Activated CD4-positive, alpha-beta T cell treated with anti-CD3 and anti-CD28 coated beads, Interleukin-2, amount 10 ng/mL, durations not matched to agents 7 days and 5 days (primary cell): ENCODE measurements around the gene EFCAB14. TPM values are rescaled to one million over a fixed set of nuclear protein-coding genes. Genes with fewer than 3 reads are reported as not detected.

Experiments
- CTCF ChIA-PET: fragments of 350-600 bp; sonication (Branson Sonifier 250); formaldehyde crosslinking; loops from one replicate; lab custom pipeline; 2021; ENCODE audit warnings: antibody characterized with exemption; lab: Charles Lee
- POLR2A ChIA-PET: fragments of 350-600 bp; sonication (Branson Sonifier 250); formaldehyde crosslinking; loops from one replicate; lab custom pipeline; 2021; ENCODE audit warnings: antibody characterized with exemption; lab: Charles Lee
- DNase-seq: peaks from one replicate; pipeline ENCODE4 v3.0.0-alpha.2; 2020
- H3K27ac Mint-ChIP-seq: one replicate; pipeline ENCODE4 v1.8.0; 2021; ENCODE audit warnings: mild to moderate bottlenecking, moderate library complexity, mixed read lengths
- H3K27me3 Mint-ChIP-seq: one replicate; pipeline ENCODE4 v1.8.0; 2021; ENCODE audit warnings: mixed read lengths
- H3K36me3 Mint-ChIP-seq: one replicate; pipeline ENCODE4 v1.8.0; 2021; ENCODE audit warnings: low read depth, mixed read lengths
- H3K4me1 Mint-ChIP-seq: one replicate; pipeline ENCODE4 v1.8.0; 2021; ENCODE audit warnings: mixed read lengths
- H3K4me3 Mint-ChIP-seq: one replicate; pipeline ENCODE4 v1.8.0; 2021; ENCODE audit warnings: mild to moderate bottlenecking, moderate library complexity, mixed read lengths
- H3K9me3 Mint-ChIP-seq: one replicate; pipeline ENCODE4 v1.8.0; 2021; ENCODE audit warnings: mixed read lengths
- total RNA-seq, 2 experiments: library from RNA; stranded (reverse); gene quantifications; one replicate each; pipeline ENCODE4 v1.2.3, GENCODE V29; 2021

Gene EFCAB14
- total RNA-seq, 2 experiments from 2014 or later = 88.1 to 103 TPM

DNA sequence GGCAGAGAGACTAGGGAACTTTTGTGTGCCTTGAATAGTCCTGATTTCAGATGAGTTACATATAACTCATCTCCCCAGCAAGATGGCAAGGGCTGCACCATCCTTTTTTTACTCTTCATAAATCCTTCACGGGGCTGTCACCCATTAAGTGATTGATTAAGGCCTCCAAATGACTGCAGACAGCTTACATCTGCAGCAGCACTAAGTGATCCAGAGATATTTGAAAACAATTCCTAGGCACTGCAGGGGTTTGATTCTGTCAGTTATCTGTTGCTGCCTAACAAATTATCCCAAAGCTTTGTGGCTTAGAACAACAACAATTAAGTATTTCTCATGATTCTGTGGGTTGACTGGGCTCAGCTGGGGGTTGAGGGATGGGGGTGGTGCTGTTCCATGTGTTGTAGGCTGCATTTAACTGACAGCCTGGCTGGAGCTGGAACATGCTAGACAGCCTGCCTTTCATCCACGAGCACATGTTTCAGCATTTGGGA is 27.9 kb downstream of the EFCAB14 start:
- Mint-ChIP-seq H3K27me3 (no peaks in the 10 kb centered on the region), H3K4me1 (peaks cover 22% of the 10 kb centered on the region), H3K27ac (no peak overlapping the region), H3K4me3 (no peak overlapping the region), H3K36me3 (peaks cover 76% of the 10 kb centered on the region), H3K9me3 (peaks cover 4% of the 10 kb centered on the region)
- ChIA-PET POLR2A (no interaction called here), CTCF (interaction anchor here (1.4 kb wide), 1 partner anchor 17 kb away, joined by 4 read pairs; no protein-coding TSS in a partner anchor)
- DNase-seq = no peak

DNA sequence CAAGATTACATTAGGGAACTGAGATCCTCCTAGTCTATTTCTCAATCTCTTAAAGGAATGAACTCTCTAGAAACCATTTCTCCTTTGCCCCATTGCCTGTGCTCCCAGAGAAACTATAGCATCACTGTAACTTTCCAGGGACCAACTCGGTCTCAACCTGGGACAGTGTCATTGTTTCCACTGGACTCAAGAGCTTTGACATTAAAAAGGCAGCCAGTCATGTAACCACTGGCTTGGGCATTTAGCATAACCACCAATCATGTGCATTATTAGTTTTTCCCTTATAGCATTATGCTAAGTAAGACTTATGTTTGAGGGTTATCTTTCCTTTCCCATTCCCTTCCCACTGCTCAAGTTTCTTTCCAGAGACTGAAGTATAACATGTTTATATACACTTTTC is 29.0 kb downstream of the EFCAB14 start:
- no peak overlapping the region for H3K4me3 Mint-ChIP-seq
- POLR2A ChIA-PET = no interaction called here
- CTCF ChIA-PET = interaction anchor here (0.6 kb wide), 2 partner anchors 29 to 636 kb away, joined by 4 to 5 read pairs; no protein-coding TSS in a partner anchor
- no peak overlapping the region for H3K27ac Mint-ChIP-seq
- no peaks in the 10 kb centered on the region for H3K9me3 Mint-ChIP-seq
- H3K36me3 Mint-ChIP-seq = peaks cover 70% of the 10 kb centered on the region
- H3K27me3 Mint-ChIP-seq = no peaks in the 10 kb centered on the region
- DNase-seq = no peak
- H3K4me1 Mint-ChIP-seq = peaks cover 21% of the 10 kb centered on the region

DNA sequence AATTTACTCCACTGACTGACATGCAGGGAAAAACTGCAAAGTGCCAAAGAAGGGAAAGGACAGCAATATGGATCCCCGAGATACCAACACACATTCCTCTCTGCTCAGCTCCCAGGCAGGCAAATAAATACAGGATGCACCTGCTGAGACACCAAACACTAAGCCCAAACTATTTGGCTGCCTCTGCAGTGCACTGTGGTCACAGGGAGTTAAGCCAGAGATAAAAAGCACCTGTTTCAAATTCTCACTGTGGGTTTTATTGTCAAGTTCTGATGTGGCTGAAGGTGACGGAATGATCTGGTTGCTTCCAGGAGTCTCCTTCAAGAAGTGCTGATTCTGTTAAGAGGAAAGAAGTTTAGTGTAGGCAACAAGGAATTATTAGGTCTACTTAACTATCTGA is 29.6 kb downstream of the EFCAB14 start:
- H3K27ac Mint-ChIP-seq = no peak overlapping the region
- H3K36me3 Mint-ChIP-seq = peaks cover 68% of the 10 kb centered on the region
- CTCF ChIA-PET = no interaction called here

DNA sequence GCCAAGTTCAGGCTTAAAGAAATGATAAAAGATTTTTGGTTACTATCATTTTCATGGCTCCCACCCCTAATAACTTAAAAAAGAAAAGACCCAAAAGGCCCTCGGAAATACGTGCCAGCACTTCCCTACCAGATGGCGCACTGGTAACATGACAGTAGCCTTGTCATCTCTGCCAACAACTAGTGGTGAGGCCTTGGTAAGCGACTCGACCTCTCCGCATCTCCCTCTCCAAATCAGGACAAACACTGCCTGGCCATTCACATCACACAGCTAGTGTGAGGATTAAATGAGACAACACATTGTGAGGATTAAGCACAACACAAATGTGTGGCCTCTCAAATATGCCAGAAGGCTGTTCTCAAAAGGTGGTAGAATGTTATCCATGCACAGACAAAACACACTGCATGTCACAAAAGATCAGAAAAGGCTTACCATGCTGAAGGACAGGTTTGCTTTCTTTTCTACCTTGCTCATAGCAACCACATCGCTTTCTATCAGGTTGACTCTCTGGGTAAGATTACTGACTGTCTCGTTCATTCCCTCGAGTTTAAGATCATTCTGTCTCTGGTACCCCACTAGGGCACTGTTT is 30.9 kb downstream of the EFCAB14 start:
- DNase-seq = no peak
- POLR2A ChIA-PET = no interaction called here
- no peak overlapping the region for H3K4me3 Mint-ChIP-seq
- no peak overlapping the region for H3K27ac Mint-ChIP-seq
- peaks cover 73% of the 10 kb centered on the region for H3K36me3 Mint-ChIP-seq
- H3K9me3 Mint-ChIP-seq = no peaks in the 10 kb centered on the region
- CTCF ChIA-PET = interaction anchor here (0.9 to 1.4 kb wide), 3 partner anchors 9 to 52 kb away, joined by 3 read pairs; no protein-coding TSS in a partner anchor
- H3K27me3 Mint-ChIP-seq = no peaks in the 10 kb centered on the region
- peaks cover 20% of the 10 kb centered on the region for H3K4me1 Mint-ChIP-seq

More for the DNA sequence above, 29.6 kb downstream of the EFCAB14 start:
- H3K27me3 Mint-ChIP-seq = no peaks in the 10 kb centered on the region
- no peaks in the 10 kb centered on the region for H3K9me3 Mint-ChIP-seq
- no peak overlapping the region for H3K4me3 Mint-ChIP-seq
- no peak for DNase-seq
- peaks cover 21% of the 10 kb centered on the region for H3K4me1 Mint-ChIP-seq
- POLR2A ChIA-PET = no interaction called here

DNA sequence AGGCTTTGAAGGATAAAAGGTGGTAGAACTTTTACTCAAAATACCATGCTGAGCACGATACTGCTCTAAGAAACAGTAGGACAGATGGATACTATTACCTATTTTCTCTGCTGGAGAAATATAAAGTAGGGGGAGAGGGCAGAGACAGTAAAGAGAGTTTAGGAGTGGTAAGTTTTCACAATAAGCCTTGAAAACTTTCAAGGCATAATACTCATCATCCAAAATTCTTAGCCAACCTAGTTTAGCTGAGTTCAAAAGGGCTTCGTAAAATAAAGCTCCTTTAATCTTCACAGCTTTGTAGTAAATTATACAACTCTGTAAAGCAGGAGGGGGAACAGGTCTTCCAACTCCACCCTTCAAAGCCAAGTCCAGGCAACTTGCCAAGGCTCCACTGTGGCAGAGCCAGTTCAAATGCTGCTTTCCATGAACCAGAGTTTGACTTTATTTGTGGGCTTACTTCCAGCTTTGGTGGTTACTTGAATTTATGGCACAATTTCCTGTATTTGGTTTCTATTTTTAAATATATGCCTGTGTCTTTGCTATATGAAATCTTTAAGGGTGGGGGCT is 31.7 kb downstream of the EFCAB14 start:
- Mint-ChIP-seq H3K4me1 (peaks cover 20% of the 10 kb centered on the region), H3K27me3 (no peaks in the 10 kb centered on the region), H3K4me3 (no peak overlapping the region), H3K27ac (peak overlapping the region; percentile 48), H3K36me3 (peaks cover 70% of the 10 kb centered on the region), H3K9me3 (no peaks in the 10 kb centered on the region)
- POLR2A ChIA-PET = no interaction called here
- CTCF ChIA-PET = interaction anchor here (0.9 to 1.4 kb wide), 3 partner anchors 8 to 51 kb away, joined by 3 read pairs; no protein-coding TSS in a partner anchor
- no peak for DNase-seq

DNA sequence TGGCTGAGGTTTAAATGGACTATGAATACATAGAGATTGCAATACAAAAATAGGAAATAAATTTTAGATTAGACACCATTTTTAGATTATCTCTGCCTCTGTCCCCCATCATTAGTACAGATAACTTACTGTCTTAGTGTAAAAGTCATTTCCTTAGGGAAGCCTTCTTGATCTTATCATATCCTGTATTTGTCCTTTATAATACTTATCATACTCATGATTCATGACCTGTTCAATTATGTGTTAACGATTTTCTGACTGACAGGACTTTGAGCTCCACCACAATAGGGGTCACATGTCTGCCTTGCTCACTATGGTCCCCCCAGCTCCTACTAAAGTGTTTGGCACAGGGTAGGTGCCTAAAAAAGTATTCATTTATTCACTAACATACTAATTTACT is 32.7 kb downstream of the EFCAB14 start:
- POLR2A ChIA-PET = no interaction called here
- Mint-ChIP-seq H3K27ac (no peak overlapping the region), H3K36me3 (peaks cover 67% of the 10 kb centered on the region)

DNA sequence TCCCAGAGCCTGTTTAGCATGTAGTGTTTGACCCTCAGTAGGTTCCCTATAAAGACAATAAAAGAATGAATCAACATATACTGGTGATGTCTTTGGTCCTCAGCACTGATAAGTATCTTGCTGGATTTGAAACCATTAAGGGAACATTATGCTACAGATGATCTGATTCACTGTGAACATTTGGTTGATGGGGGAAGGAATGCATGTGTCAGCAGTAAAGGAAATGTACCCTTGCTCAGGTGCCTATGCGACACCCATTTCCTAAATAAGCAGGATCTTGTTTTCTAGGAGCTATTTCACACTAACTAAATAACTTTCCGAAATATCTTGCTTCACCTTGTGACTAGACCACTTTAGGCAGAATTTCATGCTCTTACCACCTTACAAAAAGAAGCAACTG is 34.2 kb downstream of the EFCAB14 start:
- Mint-ChIP-seq H3K36me3 (peaks cover 68% of the 10 kb centered on the region), H3K4me1 (peaks cover 20% of the 10 kb centered on the region), H3K27ac (no peak overlapping the region), H3K4me3 (no peak overlapping the region), H3K9me3 (no peaks in the 10 kb centered on the region), H3K27me3 (no peaks in the 10 kb centered on the region)
- POLR2A ChIA-PET = no interaction called here
- CTCF ChIA-PET = interaction anchor here (0.7 to 0.9 kb wide), 2 partner anchors 8 to 12 kb away, joined by 3 read pairs; no protein-coding TSS in a partner anchor
- no peak for DNase-seq

More for the DNA sequence above, 32.7 kb downstream of the EFCAB14 start:
- Mint-ChIP-seq H3K9me3 (no peaks in the 10 kb centered on the region), H3K4me1 (peaks cover 20% of the 10 kb centered on the region), H3K4me3 (no peak overlapping the region), H3K27me3 (no peaks in the 10 kb centered on the region)
- DNase-seq = no peak
- CTCF ChIA-PET = interaction anchor here (1.2 kb wide), 1 partner anchor 9 kb away, joined by 4 read pairs; no protein-coding TSS in a partner anchor

DNA sequence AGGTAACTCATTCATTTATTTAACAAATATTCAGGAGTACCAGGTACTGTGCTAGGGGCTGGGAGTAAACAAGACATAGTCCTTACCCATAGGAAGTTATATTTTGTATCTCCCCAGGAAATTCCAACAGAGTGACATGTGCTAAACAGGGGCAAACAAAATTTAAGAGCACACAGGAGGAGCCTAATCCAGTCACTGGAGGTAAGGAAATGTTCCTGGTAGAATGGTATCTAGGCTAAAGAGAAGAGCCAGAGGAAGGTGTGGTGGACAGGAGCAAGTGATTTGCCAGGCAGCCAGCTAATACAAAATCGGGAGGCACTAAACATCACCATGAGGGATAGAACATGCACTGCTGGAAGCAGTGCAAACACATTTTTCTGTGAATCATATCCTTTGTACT is 36.9 kb downstream of the EFCAB14 start:
- ChIA-PET CTCF (no interaction called here), POLR2A (no interaction called here)
- Mint-ChIP-seq H3K4me1 (peaks cover 15% of the 10 kb centered on the region), H3K4me3 (no peak overlapping the region), H3K36me3 (peaks cover 67% of the 10 kb centered on the region), H3K27ac (no peak overlapping the region), H3K9me3 (no peaks in the 10 kb centered on the region), H3K27me3 (no peaks in the 10 kb centered on the region)
- DNase-seq = no peak

DNA sequence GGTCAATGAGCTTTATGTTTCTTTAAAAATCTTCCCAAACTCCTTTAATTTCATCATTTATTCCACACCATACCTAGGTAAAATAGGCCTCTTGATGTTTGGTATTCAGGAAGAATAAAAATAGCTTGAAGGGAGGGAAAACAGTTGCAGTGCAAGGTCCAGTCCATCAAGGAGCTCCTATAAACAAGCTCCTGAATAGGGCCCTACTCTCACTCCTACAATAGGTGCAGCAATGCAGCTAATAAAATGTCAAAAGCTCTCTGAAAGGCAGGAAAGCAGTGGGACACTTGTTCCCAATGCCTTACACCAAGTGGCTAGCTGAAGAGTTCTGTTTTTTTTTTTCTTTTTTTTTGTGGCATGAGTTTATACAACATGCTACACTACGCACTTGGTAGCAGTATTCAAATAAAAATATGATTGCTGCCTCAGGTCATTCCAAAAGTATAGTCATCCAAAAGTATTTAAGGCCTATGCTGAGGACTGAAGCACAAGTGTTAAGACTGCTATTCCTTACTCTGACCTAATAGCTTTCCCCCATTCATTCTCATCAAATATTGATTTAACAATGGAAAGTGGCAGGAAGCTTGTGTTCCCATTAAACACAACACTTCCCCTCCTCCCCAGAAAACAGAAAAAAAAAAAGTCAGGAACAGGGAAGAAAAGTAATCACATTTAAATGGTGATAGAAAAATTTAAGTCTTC is 37.4 kb downstream of the EFCAB14 start:
- CTCF ChIA-PET = interaction anchor here (0.6 to 0.7 kb wide), 2 partner anchors 9 to 569 kb away, joined by 4 read pairs; no protein-coding TSS in a partner anchor
- H3K4me3 Mint-ChIP-seq = no peak overlapping the region
- DNase-seq = no peak
- peaks cover 64% of the 10 kb centered on the region for H3K36me3 Mint-ChIP-seq
- no peaks in the 10 kb centered on the region for H3K27me3 Mint-ChIP-seq
- H3K9me3 Mint-ChIP-seq = no peaks in the 10 kb centered on the region
- H3K27ac Mint-ChIP-seq = no peak overlapping the region
- peaks cover 16% of the 10 kb centered on the region for H3K4me1 Mint-ChIP-seq
- POLR2A ChIA-PET = no interaction called here

DNA sequence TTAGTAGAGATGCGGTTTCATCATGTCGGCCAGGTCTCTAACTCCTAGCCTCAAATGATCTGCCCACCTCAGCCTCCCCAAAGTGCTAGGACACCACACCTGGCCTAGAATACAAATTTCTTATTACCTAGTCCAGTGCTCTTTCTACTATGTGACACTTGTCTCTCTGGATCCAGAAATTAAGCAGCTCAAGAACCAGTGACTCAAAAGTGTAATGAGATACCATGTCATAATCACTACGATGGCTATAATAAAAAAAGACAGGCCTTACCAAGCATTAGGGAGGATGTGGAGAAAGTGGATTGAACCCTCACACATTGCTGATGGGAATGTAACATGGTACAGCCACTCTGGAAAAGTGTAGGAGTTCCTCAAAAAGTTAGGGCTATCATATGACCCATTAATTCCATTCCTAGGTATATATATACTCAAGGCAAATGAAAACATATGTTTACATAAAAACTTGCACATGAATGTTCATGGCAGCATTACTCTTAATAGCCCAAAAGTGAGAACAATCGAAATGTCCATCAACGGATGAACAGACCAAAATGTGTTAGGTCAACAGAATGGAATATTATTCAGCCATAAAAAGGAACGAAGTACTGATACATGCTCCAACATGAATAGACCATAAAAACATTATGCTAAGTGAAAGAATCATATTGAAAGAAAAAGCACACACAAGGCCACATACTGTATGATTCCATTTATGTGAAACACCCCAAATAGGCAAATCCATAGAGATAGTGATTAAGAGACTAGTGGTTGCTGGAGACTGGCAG is 38.9 kb downstream of the EFCAB14 start:
- peaks cover 60% of the 10 kb centered on the region for H3K36me3 Mint-ChIP-seq
- ChIA-PET CTCF (interaction anchor here (0.5 to 1.2 kb wide), 3 partner anchors 7 to 1134 kb away, joined by 3 read pairs; no protein-coding TSS in a partner anchor), POLR2A (no interaction called here)
- peaks cover 29% of the 10 kb centered on the region for H3K4me1 Mint-ChIP-seq
- H3K4me3 Mint-ChIP-seq = no peak overlapping the region
- H3K9me3 Mint-ChIP-seq = no peaks in the 10 kb centered on the region
- H3K27me3 Mint-ChIP-seq = no peaks in the 10 kb centered on the region
- DNase-seq = no peak
- no peak overlapping the region for H3K27ac Mint-ChIP-seq

DNA sequence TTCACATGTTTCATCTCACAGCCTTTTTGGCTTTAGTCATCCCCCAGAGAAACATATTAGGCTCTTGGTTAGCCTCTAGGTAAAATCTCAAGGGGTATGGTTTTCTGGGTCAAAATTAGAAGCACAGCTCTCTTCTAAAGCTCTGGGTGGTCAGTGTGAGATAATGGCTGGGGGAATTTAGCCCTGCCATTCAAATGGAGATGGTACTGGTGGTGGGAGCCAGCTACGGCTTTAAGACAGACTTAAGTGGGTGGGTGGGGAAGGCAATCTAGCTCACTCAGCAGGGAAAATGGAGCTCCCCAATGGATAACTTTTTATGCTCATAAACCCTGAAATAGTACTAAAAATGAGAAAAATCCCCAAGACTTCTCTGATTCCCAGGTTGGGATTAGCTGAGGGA is 41.6 kb downstream of the EFCAB14 start:
- peak overlapping the region; percentile 93 for H3K27ac Mint-ChIP-seq
- ChIA-PET CTCF (interaction anchor here (0.8 to 1.9 kb wide), 6 partner anchors 9 to 74 kb away, joined by 3 to 9 read pairs (median 4); partner anchors contain the start of gene MOB3C), POLR2A (interaction anchor here (0.6 kb wide), 1 partner anchor 15 kb away, joined by 3 read pairs; no protein-coding TSS in a partner anchor)
- no peaks in the 10 kb centered on the region for H3K9me3 Mint-ChIP-seq
- H3K4me3 Mint-ChIP-seq = no peak overlapping the region
- no peaks in the 10 kb centered on the region for H3K27me3 Mint-ChIP-seq
- H3K36me3 Mint-ChIP-seq = peaks cover 54% of the 10 kb centered on the region
- no peak for DNase-seq
- H3K4me1 Mint-ChIP-seq = peaks cover 42% of the 10 kb centered on the region

DNA sequence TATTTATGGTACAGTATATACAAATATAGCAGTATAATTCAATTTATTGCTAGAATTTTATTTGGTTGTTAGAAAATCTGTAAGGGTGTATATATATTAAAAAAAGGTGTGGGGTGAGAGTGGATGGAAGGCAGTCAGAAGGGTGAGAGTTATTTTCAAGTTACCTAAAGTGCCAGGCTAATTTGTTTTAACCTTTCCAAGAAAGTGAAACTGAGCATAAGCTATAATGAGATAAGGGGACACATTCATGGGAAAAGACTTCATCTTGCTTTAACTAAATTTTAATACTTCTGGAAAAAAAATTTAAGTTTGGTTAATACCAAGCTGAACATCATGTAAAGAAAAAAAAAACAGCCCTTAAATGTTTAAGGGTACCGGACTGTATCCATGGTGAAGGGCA is 42.4 kb downstream of the EFCAB14 start:
- DNase-seq = no peak
- Mint-ChIP-seq H3K27ac (peak overlapping the region; percentile 93), H3K4me1 (peaks cover 42% of the 10 kb centered on the region), H3K9me3 (no peaks in the 10 kb centered on the region), H3K36me3 (peaks cover 49% of the 10 kb centered on the region), H3K4me3 (peak overlapping the region; percentile 52), H3K27me3 (no peaks in the 10 kb centered on the region)
- ChIA-PET CTCF (interaction anchor here (1.2 to 1.9 kb wide), 7 partner anchors 8 to 73 kb away, joined by 3 to 9 read pairs (median 4); partner anchors contain the start of gene MOB3C), POLR2A (no interaction called here)
